HG02571 (cell line): ENCODE data around the gene PDE4D.

ENCODE experiments used
- ATAC-seq: cut with Tn5 transposase; IDR thresholded peaks from one replicate; pipeline ENCODE4 v1.9.1; 2021; ENCODE audit warnings: mild to moderate bottlenecking, moderate library complexity; ENCODE audit not compliant: unreplicated experiment

Gene PDE4D

GRCh38 chr5:59204114-59204897, 689.2 kb downstream of the PDE4D start:
- ATAC-seq: no peak

- no peak for ATAC-seq
These were observed 693.7 kb downstream of the PDE4D start for GRCh38 chr5:59199868-59200267.

- no peak for ATAC-seq
These were observed 694.7 kb downstream of the PDE4D start for GRCh38 chr5:59198832-59199231.

- no peak for ATAC-seq
These were observed 695.2 kb downstream of the PDE4D start for GRCh38 chr5:59198365-59198764.

- no peak for ATAC-seq
These were observed 695.6 kb downstream of the PDE4D start for GRCh38 chr5:59197911-59198310.

- no peak for ATAC-seq
These were observed 699.8 kb downstream of the PDE4D start for GRCh38 chr5:59193616-59194319.

GRCh38 chr5:59190746-59191145, 702.8 kb downstream of the PDE4D start:
- ATAC-seq: no peak

GRCh38 chr5:59189472-59190244, 703.9 kb downstream of the PDE4D start:
- no peak for ATAC-seq

- ATAC-seq: peak; percentile 74
These were observed 704.9 kb downstream of the PDE4D start for GRCh38 chr5:59188419-59189225.

- ATAC-seq: no peak
These were observed 705.7 kb downstream of the PDE4D start for GRCh38 chr5:59187857-59188256.

GRCh38 chr5:59186623-59187022, 706.9 kb downstream of the PDE4D start:
- ATAC-seq: no peak

GRCh38 chr5:59185757-59186385, 707.7 kb downstream of the PDE4D start:
- no peak for ATAC-seq

- ATAC-seq: no peak
These were observed 708.8 kb downstream of the PDE4D start for GRCh38 chr5:59184769-59185168.

GRCh38 chr5:59182760-59183159, 710.8 kb downstream of the PDE4D start:
- ATAC-seq: no peak

GRCh38 chr5:59180515-59180914, 713.0 kb downstream of the PDE4D start:
- peak; percentile 64 for ATAC-seq

GRCh38 chr5:59179704-59180103, 713.8 kb downstream of the PDE4D start:
- ATAC-seq: no peak

- no peak for ATAC-seq
These were observed 715.0 kb downstream of the PDE4D start for GRCh38 chr5:59178482-59178881.

- ATAC-seq: no peak
These were observed 715.5 kb downstream of the PDE4D start for GRCh38 chr5:59178071-59178470.

- no peak for ATAC-seq
These were observed 715.9 kb downstream of the PDE4D start for GRCh38 chr5:59177644-59178043.

GRCh38 chr5:59174248-59174844, 719.2 kb downstream of the PDE4D start:
- ATAC-seq: no peak
